GM21619 (cell line): ENCODE data around the gene CLDN16.

Experiments used
- ATAC-seq: cut with Tn5 transposase; IDR thresholded peaks from one replicate; pipeline ENCODE4 v1.9.1; 2021; ENCODE audit not compliant: unreplicated experiment

Gene CLDN16

DNA sequence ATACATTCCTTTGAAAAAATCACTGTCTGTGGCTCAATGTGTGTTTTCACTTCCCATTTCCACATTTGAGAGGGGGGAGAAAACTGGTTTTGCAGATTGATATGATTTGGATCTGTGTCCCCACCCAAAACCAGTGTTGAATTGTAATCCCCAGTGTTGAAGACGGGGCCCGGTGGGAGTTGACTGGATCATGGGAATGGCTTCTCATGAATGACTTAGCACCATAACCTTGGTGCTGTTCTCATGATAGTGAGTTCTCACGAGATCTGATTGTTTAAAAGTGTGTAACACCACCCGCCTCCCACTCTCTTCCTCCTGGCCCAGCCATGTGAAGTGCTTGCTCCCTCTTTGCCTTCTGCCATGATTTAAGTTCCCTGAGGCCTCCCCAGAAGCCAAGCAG is 45.7 kb downstream of the CLDN16 start:
- no peak for ATAC-seq

DNA sequence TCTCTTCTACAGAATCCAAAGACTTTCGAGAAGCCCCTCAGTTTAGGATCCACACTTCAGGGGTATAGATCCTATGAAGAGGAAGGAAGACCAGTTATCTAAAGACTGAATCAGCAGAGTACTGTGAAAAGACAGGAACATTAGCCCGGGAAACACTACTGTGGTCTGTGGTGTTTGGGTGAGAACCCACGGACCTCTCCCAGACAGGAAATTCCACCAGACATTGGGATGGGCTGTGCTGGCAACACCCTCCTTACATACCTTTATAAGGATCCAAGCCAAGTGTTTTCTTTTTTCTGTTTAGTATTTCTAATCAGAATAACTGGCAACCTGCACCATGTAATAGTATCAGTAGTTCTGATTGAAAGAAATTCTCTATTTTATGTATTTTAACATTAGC is 47.7 kb downstream of the CLDN16 start:
- no peak for ATAC-seq

DNA sequence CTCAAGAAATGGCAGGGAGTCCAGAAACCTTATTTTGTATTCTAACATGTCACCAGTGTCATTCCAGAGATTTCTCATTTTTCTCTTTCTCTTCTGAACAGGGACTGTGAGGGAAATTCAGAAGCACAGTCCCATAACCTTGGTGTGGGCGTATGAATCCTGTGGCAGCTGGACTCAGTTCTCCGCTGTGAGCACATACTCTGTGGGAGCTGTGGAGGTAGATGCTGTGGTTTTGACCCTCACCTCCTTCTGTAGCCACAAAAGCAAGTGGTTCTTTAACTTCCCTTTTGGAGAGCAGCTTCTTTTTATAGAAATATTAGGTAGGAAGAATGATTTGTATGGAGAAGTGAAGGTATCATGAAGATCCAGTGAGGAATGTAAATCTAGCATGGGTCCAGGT is 48.4 kb downstream of the CLDN16 start:
- no peak for ATAC-seq

DNA sequence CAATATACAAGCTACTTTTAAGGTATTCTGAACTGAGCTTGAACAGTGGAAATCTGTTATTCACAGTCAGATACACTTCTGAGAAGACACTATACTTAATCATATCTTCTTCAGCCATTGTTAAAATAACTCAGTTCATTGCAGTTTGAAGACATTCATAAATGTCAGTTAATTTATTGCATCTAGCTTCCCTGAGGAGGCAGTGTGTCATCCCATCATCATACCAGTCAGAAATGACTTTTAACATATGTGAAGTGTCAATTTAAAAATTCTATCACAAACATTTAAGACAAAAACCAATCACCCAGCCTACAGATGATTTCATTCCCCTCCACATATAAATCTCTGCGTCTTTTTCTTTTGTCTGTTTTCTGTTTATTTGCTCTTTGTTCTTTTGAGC is 54.3 kb downstream of the CLDN16 start:
- no peak for ATAC-seq

DNA sequence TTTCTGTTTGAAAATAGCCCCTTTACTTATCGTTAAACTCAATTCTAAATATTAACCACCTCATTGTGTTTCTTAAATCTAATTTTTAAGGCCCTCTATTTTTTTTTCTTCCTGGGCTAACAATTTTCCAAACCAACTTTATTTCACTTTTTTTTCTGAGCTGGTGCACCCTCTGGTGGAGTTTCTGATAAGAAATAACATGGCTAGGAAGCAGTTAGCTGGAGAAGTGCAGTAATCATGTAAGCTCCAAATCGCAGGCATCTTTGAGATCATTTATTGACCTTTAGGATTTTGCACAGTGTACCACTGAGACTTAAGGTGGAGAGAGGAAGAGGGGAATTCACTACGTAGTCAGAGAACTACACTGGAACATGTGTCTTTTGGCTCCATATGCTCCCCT is 55.3 kb downstream of the CLDN16 start:
- ATAC-seq: no peak

DNA sequence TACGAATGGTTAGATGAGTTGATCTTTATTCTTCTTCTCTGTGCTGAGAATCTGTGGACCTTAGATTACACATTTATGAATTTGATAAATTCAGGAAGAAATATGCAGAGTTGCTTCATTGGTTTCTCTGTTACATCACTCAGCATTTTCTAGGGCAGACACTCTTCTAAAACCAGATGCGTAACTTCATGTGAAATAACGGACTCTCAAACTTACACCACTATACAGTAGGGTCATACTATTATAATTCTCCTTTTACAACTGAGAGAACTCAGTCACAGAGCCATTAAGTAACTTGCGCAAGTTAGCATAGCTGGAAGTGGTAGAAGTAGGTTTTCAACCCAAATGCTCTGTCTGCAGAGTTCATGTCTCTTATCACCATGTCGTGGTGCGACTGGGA is 56.0 kb downstream of the CLDN16 start:
- ATAC-seq: no peak

DNA sequence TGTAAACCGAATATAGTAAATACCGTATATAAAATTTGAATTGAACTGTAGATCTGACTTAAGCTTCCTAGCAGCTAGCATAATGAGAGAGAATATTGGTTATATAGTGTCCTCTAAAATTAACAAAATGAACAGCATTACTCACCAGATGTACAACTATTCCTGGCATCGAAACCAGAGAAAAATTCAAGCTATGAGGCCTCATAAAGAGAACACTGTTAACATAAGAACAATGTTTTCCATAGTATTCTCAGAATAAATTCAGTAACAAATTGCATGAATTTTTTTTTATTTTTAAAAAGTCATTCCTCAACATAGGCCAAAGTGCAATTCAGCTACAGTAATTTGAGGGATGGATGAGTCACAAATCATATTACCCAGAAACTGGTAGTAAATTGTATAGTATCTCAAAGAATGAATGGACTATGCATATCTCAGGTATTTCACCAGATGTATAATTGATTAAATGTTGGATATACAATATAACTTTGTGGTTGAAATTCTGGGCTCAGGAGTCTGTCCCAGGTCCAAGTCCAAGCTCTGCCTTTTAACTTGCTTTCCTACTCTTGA is 56.7 kb downstream of the CLDN16 start:
- ATAC-seq: no peak

DNA sequence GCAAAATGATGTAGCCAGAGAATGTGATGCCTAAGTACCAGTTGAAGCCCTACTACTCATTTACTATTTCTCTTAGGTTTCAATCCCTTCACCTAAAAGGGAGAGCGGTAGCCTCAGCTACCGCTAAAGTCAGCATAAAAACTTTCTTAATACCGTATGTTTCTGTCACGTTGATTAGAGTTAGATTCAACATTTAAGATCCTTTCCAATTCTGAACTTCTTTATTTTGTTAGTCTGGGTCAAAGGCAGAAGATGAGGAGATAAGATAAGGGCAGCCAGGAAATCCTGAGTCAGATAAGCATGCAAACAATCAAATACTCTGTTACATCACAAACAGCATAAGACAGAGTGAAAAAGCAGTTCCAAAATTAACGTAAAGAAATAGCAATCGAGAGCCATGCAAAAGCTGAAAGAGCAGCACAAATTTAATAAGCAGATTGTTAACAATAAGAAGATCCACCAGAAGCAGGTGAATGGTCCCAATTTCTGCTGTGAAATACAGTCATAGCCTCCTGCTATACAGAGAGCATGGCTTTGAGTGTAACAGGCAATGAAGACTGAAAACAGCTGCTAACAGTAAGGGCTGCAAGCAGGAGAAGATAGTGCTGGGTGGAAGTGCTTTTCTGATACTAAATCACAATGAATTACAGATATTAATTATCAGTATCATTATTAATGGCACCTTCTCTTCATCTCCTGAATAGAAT is 58.8 kb downstream of the CLDN16 start:
- ATAC-seq: no peak

DNA sequence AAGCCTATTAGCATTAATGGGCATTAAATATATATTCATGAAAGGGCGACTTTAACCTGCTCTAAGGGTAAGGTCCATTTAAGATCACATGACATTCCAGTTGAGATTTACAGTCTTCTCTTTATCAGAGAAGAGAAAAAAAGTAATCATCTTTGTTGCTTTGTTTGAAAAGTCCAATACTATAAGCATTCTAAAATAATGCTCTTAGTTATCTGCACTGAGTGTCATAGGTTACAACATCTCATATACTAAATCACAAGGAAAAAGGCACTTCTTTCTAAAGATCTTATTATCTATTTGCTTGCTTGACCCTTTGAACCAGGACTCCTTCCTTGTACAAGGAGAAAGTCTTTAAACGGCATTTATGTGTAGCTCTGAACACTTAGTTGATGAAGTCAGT is 60.3 kb downstream of the CLDN16 start:
- ATAC-seq: no peak

DNA sequence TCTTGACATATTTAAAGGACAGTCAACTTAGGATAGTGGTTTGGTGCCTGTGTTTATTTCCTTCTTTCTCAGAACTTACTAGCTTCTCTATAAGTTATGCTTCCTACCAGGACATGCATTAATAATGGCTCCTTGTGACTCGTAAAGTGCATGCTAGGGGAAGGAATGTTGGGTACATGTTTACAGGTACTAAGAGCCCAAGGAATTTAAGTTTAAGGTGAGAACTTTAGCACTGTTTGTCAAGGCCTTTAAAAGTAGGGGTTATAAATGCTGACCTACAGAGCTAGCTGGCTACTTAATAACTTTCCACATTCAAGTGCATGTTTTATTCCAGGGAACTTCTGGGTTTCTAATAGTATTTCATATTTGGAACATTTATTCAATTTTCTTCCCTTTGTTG is 61.8 kb downstream of the CLDN16 start, which contains the start of gene TMEM207:
Gene TMEM207 (minus strand): TSS at position 101 of the 400 bp plus-strand sequence. CDS start 92 bp downstream, at position 9.
- ATAC-seq: no peak

DNA sequence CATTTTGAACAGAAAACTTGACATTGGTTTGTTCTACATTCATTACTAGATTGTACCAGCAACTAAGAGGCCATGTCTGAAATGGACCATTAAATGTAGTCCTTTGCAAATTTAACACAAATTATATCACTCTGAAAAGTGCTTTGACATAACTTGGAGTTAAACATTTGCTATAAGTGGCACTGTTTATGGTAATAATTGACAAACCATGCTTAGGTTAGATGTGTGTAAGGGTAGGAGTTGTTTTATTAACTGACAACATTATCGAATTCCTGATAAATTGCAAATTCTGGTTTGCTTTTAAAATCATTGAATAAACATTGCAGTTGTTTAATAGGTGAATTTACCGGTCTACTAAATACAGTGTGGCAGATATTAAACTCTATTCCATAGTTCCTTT is 67.9 kb downstream of the CLDN16 start:
- no peak for ATAC-seq

DNA sequence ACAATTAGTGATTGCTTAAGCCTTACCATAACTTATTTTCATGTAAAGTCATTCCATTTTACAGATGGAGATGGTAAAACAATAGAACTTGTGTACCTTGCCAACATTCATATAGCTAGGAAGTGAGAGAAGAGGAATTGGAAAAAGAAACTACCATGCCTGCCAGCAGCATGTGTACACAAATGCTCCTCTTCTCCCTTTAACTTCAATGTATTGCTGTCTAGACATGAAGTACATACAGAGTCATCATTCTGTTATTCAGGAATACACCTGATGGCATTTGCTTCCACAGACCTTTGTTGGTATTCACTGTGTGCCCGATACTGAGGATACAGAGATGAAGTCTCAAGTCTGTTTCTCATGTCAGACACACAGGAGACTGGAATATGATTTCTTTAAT is 68.8 kb downstream of the CLDN16 start:
- no peak for ATAC-seq

DNA sequence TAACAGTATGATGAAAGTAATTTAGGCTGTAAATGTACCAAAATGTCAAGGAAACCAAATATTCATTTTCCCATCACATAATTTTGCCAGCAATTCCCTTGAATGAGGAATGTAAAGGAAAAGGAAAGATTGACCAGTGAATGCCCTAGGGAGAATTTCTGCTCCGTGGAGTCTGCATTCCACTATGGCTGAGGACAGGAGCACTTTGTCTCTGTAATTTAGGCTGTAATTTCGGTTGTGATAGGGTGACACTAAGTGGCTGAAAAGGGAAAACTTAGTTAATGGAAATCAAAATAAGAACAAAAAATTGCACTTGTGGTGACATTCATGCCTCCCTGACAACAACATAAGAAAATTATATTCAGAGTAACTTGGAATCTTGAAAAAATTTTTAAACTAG is 70.1 kb downstream of the CLDN16 start:
- ATAC-seq: no peak
